CD8-positive, alpha-beta memory T cell (primary cell): ENCODE measurements around the gene PHF13. TPM values are rescaled to one million over a fixed set of nuclear protein-coding genes. Genes with fewer than 3 reads are reported as not detected.
"Not testable (repeated sequence)": the region's sequence is repeated elsewhere in the genome, so short reads cannot be mapped to it uniquely, and the experiment has no call there.

Experiments used
- CTCF ChIA-PET: fragments of 350-600 bp; sonication (Branson Sonifier 250); formaldehyde crosslinking; loops from one replicate; lab custom pipeline; 2021; ENCODE audit warnings: antibody characterized with exemption; lab: Charles Lee
- POLR2A ChIA-PET: fragments of 350-600 bp; sonication (Branson Sonifier 250); formaldehyde crosslinking; loops from one replicate; lab custom pipeline; 2021; ENCODE audit warnings: antibody characterized with exemption; lab: Charles Lee
- DNase-seq, 5 donors: peaks; one replicate each; pipeline versions ENCODE4 v3.0.0 to v3.0.0-alpha.2; 2020 to 2022; ENCODE audit warnings: mixed read lengths in 1 of 5
- H3K27ac ChIP-seq: one replicate; pipeline ENCODE4 v1.7.0; 2013; ENCODE audit warnings: low read depth, mild to moderate bottlenecking, low read length, moderate library complexity
- H3K27me3 ChIP-seq: 2 replicates; pipeline ENCODE4 v1.7.0; 2013; ENCODE audit warnings: low read length, mild to moderate bottlenecking; ENCODE audit not compliant: insufficient read depth, poor library complexity, severe bottlenecking
- H3K36me3 ChIP-seq: 2 replicates; pipeline ENCODE4 v1.7.0; 2013; ENCODE audit warnings: mild to moderate bottlenecking, low read length, moderate library complexity; ENCODE audit not compliant: insufficient read depth
- H3K4me1 ChIP-seq: 2 replicates; pipeline ENCODE4 v1.7.0; 2013; ENCODE audit warnings: mild to moderate bottlenecking, low read length, moderate library complexity; ENCODE audit not compliant: insufficient read depth
- H3K4me3 ChIP-seq: 2 replicates; pipeline ENCODE4 v1.7.0; 2013; ENCODE audit warnings: mild to moderate bottlenecking, low read length
- H3K9me3 ChIP-seq: 2 replicates; pipeline ENCODE4 v1.7.0; 2013; ENCODE audit warnings: mild to moderate bottlenecking, low read length
- H3K27ac Mint-ChIP-seq, 8 donors: one replicate each; pipeline ENCODE4 v1.8.0; 2020 to 2021; ENCODE audit warnings: mixed read lengths in 8 of 8, mild to moderate bottlenecking in 6 of 8, inconsistent platforms in 3 of 8, moderate library complexity in 3 of 8
- H3K27me3 Mint-ChIP-seq, 2 donors: one replicate each; pipeline ENCODE4 v1.8.0; 2020 to 2021; ENCODE audit warnings: mixed read lengths in 2 of 2, mild to moderate bottlenecking in 1 of 2, moderate library complexity in 1 of 2
- H3K36me3 Mint-ChIP-seq, 3 donors: one replicate each; pipeline ENCODE4 v1.8.0; 2020 to 2021; ENCODE audit warnings: mixed read lengths in 3 of 3, inconsistent platforms in 1 of 3, mild to moderate bottlenecking in 1 of 3
- H3K4me1 Mint-ChIP-seq, 3 donors: one replicate each; pipeline ENCODE4 v1.8.0; 2020 to 2021; ENCODE audit warnings: mixed read lengths in 3 of 3, inconsistent platforms in 1 of 3, mild to moderate bottlenecking in 1 of 3
- H3K4me3 Mint-ChIP-seq, 7 donors: one replicate each; pipeline ENCODE4 v1.8.0; 2020 to 2021; ENCODE audit warnings: mixed read lengths in 7 of 7, mild to moderate bottlenecking in 6 of 7, moderate library complexity in 4 of 7, inconsistent platforms in 2 of 7
- H3K9me3 Mint-ChIP-seq, 5 donors: one replicate each; pipeline ENCODE4 v1.8.0; 2020 to 2022; ENCODE audit warnings: mixed read lengths in 5 of 5, mild to moderate bottlenecking in 3 of 5, moderate library complexity in 2 of 5, inconsistent platforms in 1 of 5
- polyA plus RNA-seq: library from polyadenylated mRNA; unstranded; fragments of 300-500 nt; fragmentation: Illumina TruSeq; gene quantifications from one replicate; pipeline ENCODE4 v1.2.3, GENCODE V29; 2021
- total RNA-seq, 2 experiments: library from RNA; stranded (reverse); gene quantifications; one replicate each; pipeline ENCODE4 v1.2.3, GENCODE V29; 2021

Gene PHF13
- total and polyA plus RNA-seq, 3 experiments from 2014 or later: 4.9 to 14.0 (median 12.5) TPM

DNA sequence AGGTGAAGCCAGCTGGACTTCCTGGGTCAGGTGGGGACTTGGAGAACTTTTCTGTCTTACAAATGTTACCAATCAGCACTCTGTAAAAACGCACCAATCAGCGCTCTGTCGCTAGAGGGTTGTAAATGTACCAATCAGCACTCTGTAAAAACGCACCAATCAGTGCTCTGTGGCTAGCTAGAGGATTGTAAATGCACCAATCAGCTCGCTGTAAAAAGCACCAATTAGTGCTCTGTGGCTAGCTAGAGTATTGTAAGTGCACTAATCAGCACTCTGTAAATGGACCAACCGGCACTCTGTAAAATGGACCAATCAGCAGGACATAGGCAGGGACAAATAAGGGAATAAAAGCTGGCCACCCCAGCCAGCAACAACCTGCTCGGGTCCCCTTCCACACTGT, 48.9 kb downstream of the PHF13 start:
- H3K4me3 Mint-ChIP-seq, H3K4me1 ChIP-seq, DNase-seq, H3K36me3 ChIP-seq, H3K27me3 Mint-ChIP-seq, H3K9me3 ChIP-seq, POLR2A ChIA-PET, H3K27me3 ChIP-seq, H3K27ac ChIP-seq, H3K4me3 ChIP-seq, CTCF ChIA-PET, H3K9me3 Mint-ChIP-seq: not testable (repeated sequence)
- H3K36me3 Mint-ChIP-seq: peaks cover 0 to 49% (median 3%) of the 10 kb centered on the region in 3 donors
- peak overlapping the region in 1 of 8 donors; percentile 55 for H3K27ac Mint-ChIP-seq
- H3K4me1 Mint-ChIP-seq: peaks cover 3 to 18% (median 4%) of the 10 kb centered on the region in 3 donors

DNA sequence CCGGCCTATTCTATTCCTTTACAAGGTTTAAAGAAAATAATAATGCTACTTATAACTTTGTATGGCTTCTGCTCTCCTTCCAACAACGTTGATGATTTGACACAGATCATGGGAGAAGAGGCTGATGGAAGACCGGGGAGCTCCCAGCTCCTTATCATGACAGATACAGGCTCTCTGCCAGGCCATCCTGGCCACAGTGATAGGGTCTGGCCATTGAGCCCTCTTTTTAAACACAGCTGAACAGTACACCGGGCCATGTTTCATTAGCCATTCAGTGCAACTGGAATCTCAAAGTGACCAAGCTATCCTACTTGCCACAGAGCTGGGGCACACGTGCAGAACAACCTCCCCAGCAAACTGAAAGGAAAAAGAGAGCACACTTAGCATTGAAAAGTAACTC, 53.2 kb downstream of the PHF13 start:
- no peaks in the 10 kb centered on the region for H3K27me3 ChIP-seq

DNA sequence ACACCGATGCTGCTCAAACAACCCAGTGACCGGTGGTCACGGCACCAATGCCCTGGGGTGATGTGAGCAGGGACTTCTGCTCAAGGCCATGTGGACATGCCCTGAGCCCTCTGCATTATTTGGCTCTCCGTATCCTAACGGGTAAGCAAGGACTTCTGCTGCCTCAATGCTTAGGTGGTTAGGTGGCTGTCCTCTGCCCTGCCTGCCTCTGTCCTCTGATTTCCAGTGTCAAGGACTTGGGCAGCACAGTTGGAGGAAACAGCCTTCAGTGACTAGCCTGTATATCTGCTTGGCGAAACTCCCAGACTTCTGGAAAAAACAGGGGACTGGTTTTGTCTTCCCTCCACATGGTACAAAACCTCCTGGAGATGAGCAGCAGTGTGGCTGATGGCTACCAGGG, 53.6 kb downstream of the PHF13 start:
- Histone ChIP-seq H3K27me3 (no peaks in the 10 kb centered on the region), H3K4me3 (no peak overlapping the region), H3K9me3 (no peaks in the 10 kb centered on the region), H3K27ac (no peak overlapping the region), H3K36me3 (peaks cover 9% of the 10 kb centered on the region), H3K4me1 (no peaks in the 10 kb centered on the region)
- Mint-ChIP-seq H3K4me1 (peaks cover 0 to 5% (median 0%) of the 10 kb centered on the region in 3 donors), H3K9me3 (no peaks in the 10 kb centered on the region), H3K27ac (no peak overlapping the region), H3K27me3 (no peaks in the 10 kb centered on the region), H3K4me3 (no peak overlapping the region), H3K36me3 (peaks cover 5 to 62% (median 6%) of the 10 kb centered on the region in 3 donors)
- no peak for DNase-seq
- POLR2A ChIA-PET: no interaction called here
- CTCF ChIA-PET: no interaction called here

More for the DNA sequence above, 53.2 kb downstream of the PHF13 start:
- no peaks in the 10 kb centered on the region for H3K4me1 ChIP-seq
- H3K9me3 ChIP-seq: no peaks in the 10 kb centered on the region
- Mint-ChIP-seq H3K27ac (peak overlapping the region in 1 of 8 donors; percentile 48), H3K4me1 (peaks cover 0 to 5% (median 0%) of the 10 kb centered on the region in 3 donors), H3K36me3 (peaks cover 5 to 59% (median 6%) of the 10 kb centered on the region in 3 donors), H3K27me3 (no peaks in the 10 kb centered on the region), H3K9me3 (no peaks in the 10 kb centered on the region), H3K4me3 (no peak overlapping the region)
- CTCF ChIA-PET: no interaction called here
- no peak overlapping the region for H3K4me3 ChIP-seq
- POLR2A ChIA-PET: no interaction called here
- peaks cover 9% of the 10 kb centered on the region for H3K36me3 ChIP-seq
- H3K27ac ChIP-seq: no peak overlapping the region
- DNase-seq: no peak

- POLR2A ChIA-PET: no interaction called here
- H3K4me3 Mint-ChIP-seq: no peak overlapping the region
- no peak overlapping the region for H3K27ac ChIP-seq
Observed at GRCh38 chr1:6668503-6668902, 55.0 kb downstream of the PHF13 start.

GRCh38 chr1:6672558-6672957, 59.0 kb downstream of the PHF13 start:
- H3K27ac Mint-ChIP-seq: peak overlapping the region in 2 of 8 donors; percentile 33 to 46
- CTCF ChIA-PET: interaction anchor here (1.3 kb wide), 1 partner anchor 26 kb away, joined by 4 read pairs; no protein-coding TSS in a partner anchor
- POLR2A ChIA-PET: no interaction called here

More at GRCh38 chr1:6668503-6668902, 55.0 kb downstream of the PHF13 start:
- Mint-ChIP-seq H3K4me1 (peaks cover 0 to 3% (median 0%) of the 10 kb centered on the region in 3 donors), H3K27ac (no peak overlapping the region), H3K9me3 (no peaks in the 10 kb centered on the region), H3K36me3 (peaks cover 5 to 62% (median 6%) of the 10 kb centered on the region in 3 donors), H3K27me3 (no peaks in the 10 kb centered on the region)
- Histone ChIP-seq H3K27me3 (no peaks in the 10 kb centered on the region), H3K4me3 (no peak overlapping the region), H3K36me3 (peaks cover 9% of the 10 kb centered on the region), H3K4me1 (no peaks in the 10 kb centered on the region), H3K9me3 (no peaks in the 10 kb centered on the region)
- DNase-seq: no peak
- CTCF ChIA-PET: interaction anchor here (0.8 kb wide), 1 partner anchor 22 kb away, joined by 3 read pairs; no protein-coding TSS in a partner anchor

More at GRCh38 chr1:6672558-6672957, 59.0 kb downstream of the PHF13 start:
- H3K4me3 Mint-ChIP-seq: no peak overlapping the region
- Histone ChIP-seq H3K9me3 (no peaks in the 10 kb centered on the region), H3K36me3 (peaks cover 9% of the 10 kb centered on the region), H3K27ac (no peak overlapping the region), H3K4me3 (no peak overlapping the region), H3K4me1 (no peaks in the 10 kb centered on the region), H3K27me3 (no peaks in the 10 kb centered on the region)
- H3K9me3 Mint-ChIP-seq: no peaks in the 10 kb centered on the region
- no peak for DNase-seq
- H3K27me3 Mint-ChIP-seq: no peaks in the 10 kb centered on the region
- H3K36me3 Mint-ChIP-seq: peaks cover 5 to 61% (median 14%) of the 10 kb centered on the region in 3 donors
- H3K4me1 Mint-ChIP-seq: peaks cover 0 to 2% (median 0%) of the 10 kb centered on the region in 3 donors

Other genes starting within 250 kb of the PHF13 start
- gene ACOT7, start 220.0 kb upstream of the PHF13 start, total RNA-seq: 100 to 1,000 TPM; 109 TPM
- gene ACOT7, start 220.0 kb upstream of the PHF13 start, polyA plus RNA-seq: 10.0 TPM
- gene HES2, start 193.8 kb upstream of the PHF13 start, total RNA-seq: under 1 TPM; 0.18 to 0.35 TPM
- gene HES2, start 193.8 kb upstream of the PHF13 start, polyA plus RNA-seq: not detected
- gene ESPN, start 189.0 kb upstream of the PHF13 start, total RNA-seq: under 1 TPM; 0.28 to 0.60 TPM
- 0.48 TPM for gene ESPN, start 189.0 kb upstream of the PHF13 start, polyA plus RNA-seq
- gene TNFRSF25, start 147.6 kb upstream of the PHF13 start, total RNA-seq: 100 to 1,000 TPM in 1 of 2 experiments, 10 to 100 TPM in 1; 90.8 to 100 TPM
- gene TNFRSF25, start 147.6 kb upstream of the PHF13 start, polyA plus RNA-seq: 30.0 TPM
- 1 to 10 TPM; 2.2 to 2.6 TPM for gene PLEKHG5, start 122.1 kb upstream of the PHF13 start, total RNA-seq
- gene PLEKHG5, start 122.1 kb upstream of the PHF13 start, polyA plus RNA-seq: 1.0 TPM
- 10 to 100 TPM; 55.8 to 57.8 TPM for gene NOL9, start 59.2 kb upstream of the PHF13 start, total RNA-seq
- gene NOL9, start 59.2 kb upstream of the PHF13 start, polyA plus RNA-seq: 18.2 TPM
- not detected for gene TAS1R1, start 58.4 kb upstream of the PHF13 start, total RNA-seq
- not detected for gene TAS1R1, start 58.4 kb upstream of the PHF13 start, polyA plus RNA-seq
- gene ZBTB48, start 33.7 kb upstream of the PHF13 start, total RNA-seq: 10 to 100 TPM; 25.0 to 31.7 TPM
- 24.1 TPM for gene ZBTB48, start 33.7 kb upstream of the PHF13 start, polyA plus RNA-seq
- 10 to 100 TPM; 36.4 to 37.3 TPM for gene KLHL21, start 10.9 kb upstream of the PHF13 start, total RNA-seq
- 31.6 TPM for gene KLHL21, start 10.9 kb upstream of the PHF13 start, polyA plus RNA-seq
- 10 to 100 TPM; 18.3 to 20.6 TPM for gene THAP3, start 11.1 kb downstream of the PHF13 start, total RNA-seq
- gene THAP3, start 11.1 kb downstream of the PHF13 start, polyA plus RNA-seq: 24.0 TPM
- gene DNAJC11, start 88.1 kb downstream of the PHF13 start, total RNA-seq: 10 to 100 TPM; 79.2 to 80.4 TPM
- gene DNAJC11, start 88.1 kb downstream of the PHF13 start, polyA plus RNA-seq: 22.7 TPM
- 10 to 100 TPM; 60.2 to 61.7 TPM for gene CAMTA1, start 171.7 kb downstream of the PHF13 start, total RNA-seq
- gene CAMTA1, start 171.7 kb downstream of the PHF13 start, polyA plus RNA-seq: 79.0 TPM